Activated CD4-positive, alpha-beta memory T cell treated with anti-CD3 and anti-CD28 coated beads for 36 hours (primary cell): ENCODE data around the gene SYT1. TPM values are rescaled to one million over a fixed set of nuclear protein-coding genes. Genes with fewer than 3 reads are reported as not detected.
"Not testable (repeated sequence)": the region's sequence is repeated elsewhere in the genome, so short reads cannot be mapped to it uniquely, and the experiment has no call there.

Experiments
- CTCF ChIA-PET: fragments of 350-600 bp; sonication (Branson Sonifier 250); formaldehyde crosslinking; loops from one replicate; lab custom pipeline; 2021; ENCODE audit warnings: antibody characterized with exemption, inconsistent platforms; lab: Charles Lee
- POLR2A ChIA-PET: fragments of 350-600 bp; sonication (Branson Sonifier 250); formaldehyde crosslinking; loops from one replicate; lab custom pipeline; 2021; ENCODE audit warnings: antibody characterized with exemption; lab: Charles Lee
- DNase-seq: peaks from one replicate; pipeline ENCODE4 v3.0.0-alpha.2; 2020
- H3K27ac Mint-ChIP-seq: one replicate; pipeline ENCODE4 v1.8.0; 2021; ENCODE audit warnings: mixed read lengths
- H3K27me3 Mint-ChIP-seq: one replicate; pipeline ENCODE4 v1.8.0; 2021; ENCODE audit warnings: mixed read lengths
- H3K36me3 Mint-ChIP-seq: one replicate; pipeline ENCODE4 v1.8.0; 2021; ENCODE audit warnings: mixed read lengths
- H3K4me1 Mint-ChIP-seq: one replicate; pipeline ENCODE4 v1.8.0; 2021; ENCODE audit warnings: low read depth, mixed read lengths
- H3K4me3 Mint-ChIP-seq: one replicate; pipeline ENCODE4 v1.8.0; 2021; ENCODE audit warnings: mild to moderate bottlenecking, mixed read lengths
- H3K9me3 Mint-ChIP-seq: one replicate; pipeline ENCODE4 v1.8.0; 2021; ENCODE audit warnings: mixed read lengths
- intact Hi-C: fragments of 100-400 bp; cut with micrococcal nuclease; formaldehyde crosslinking; loops from one replicate; pipeline ENCODE4 v1.15.1; 2023
- total RNA-seq, 2 experiments: library from RNA; stranded (reverse); gene quantifications; one replicate each; pipeline ENCODE4 v1.2.3, GENCODE V29; 2021

The SYT1 gene
- total RNA-seq, 2 experiments from 2014 or later = not detected

DNA sequence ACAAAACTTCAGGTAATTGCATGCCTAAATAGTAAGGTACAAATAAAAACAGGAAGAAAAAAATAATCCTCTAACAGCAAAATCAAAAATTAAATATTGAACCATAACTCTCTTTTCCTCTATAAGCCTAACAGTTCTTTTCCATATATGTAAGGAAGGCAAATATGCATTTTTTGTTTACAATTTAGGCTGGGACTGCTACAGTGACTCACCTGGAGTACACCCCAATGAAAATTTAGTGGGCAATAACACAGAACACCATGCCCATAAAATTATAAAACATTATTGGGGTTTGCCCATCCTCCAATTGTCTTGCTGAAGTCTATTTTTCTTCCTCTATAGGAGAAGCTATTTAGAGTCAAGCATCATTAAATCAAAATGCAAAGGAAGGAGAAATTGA lies 549.2 kb downstream of the SYT1 start:
- Mint-ChIP-seq H3K27ac (no peak overlapping the region), H3K27me3 (no peaks in the 10 kb centered on the region), H3K4me1 (no peaks in the 10 kb centered on the region), H3K4me3 (no peak overlapping the region), H3K9me3 (no peaks in the 10 kb centered on the region), H3K36me3 (no peaks in the 10 kb centered on the region)
- no peak for DNase-seq
- CTCF ChIA-PET = no interaction called here
- POLR2A ChIA-PET = no interaction called here
- intact Hi-C loops = no loop called here

DNA sequence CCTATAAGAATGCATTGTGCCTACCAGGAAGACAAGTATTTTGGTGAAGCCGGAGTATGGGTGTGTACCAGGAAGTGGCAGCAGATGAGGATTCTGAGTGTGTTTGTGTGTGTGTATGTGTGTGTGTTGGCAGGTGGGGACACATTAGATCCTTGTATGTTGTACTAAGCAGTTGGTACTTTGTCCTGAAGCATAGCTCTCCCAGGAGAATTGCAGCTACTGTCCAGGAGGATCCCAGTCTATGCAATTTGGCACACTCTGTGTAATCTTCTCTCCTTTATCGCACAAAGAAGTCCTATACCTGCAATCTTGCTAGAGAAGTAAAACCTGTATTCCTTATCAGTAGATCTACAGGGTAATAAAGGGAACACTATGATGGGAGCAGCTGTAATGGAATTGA lies 549.7 kb downstream of the SYT1 start:
- intact Hi-C loops = no loop called here
- CTCF ChIA-PET = no interaction called here
- POLR2A ChIA-PET = no interaction called here
- Mint-ChIP-seq H3K9me3 (no peaks in the 10 kb centered on the region), H3K4me1 (no peaks in the 10 kb centered on the region), H3K4me3 (no peak overlapping the region), H3K36me3 (no peaks in the 10 kb centered on the region), H3K27ac (no peak overlapping the region), H3K27me3 (no peaks in the 10 kb centered on the region)
- no peak for DNase-seq

DNA sequence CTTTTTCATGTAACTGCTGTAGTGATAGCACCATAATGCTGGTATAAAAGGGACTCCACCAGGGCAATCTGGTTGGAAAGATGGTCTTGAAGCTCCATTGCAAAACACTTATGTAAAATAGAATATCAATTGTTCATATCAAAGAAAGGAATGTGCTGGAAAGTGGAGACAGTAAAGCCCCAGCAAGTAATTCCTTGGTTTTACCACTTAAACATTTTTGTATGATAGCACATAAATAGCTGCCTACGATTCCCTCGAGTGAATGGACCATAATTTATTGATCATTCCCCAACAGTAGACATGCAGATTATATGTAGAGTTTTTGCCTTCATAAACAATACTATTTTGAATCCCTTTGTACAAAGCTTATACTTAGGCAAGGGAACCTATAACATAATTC lies 550.7 kb downstream of the SYT1 start:
- intact Hi-C loops = no loop called here
- H3K4me3 Mint-ChIP-seq = no peak overlapping the region
- ChIA-PET CTCF (no interaction called here), POLR2A (no interaction called here)
- H3K9me3 Mint-ChIP-seq = no peaks in the 10 kb centered on the region
- DNase-seq = no peak
- no peaks in the 10 kb centered on the region for H3K4me1 Mint-ChIP-seq
- no peak overlapping the region for H3K27ac Mint-ChIP-seq
- H3K36me3 Mint-ChIP-seq = no peaks in the 10 kb centered on the region
- no peaks in the 10 kb centered on the region for H3K27me3 Mint-ChIP-seq

DNA sequence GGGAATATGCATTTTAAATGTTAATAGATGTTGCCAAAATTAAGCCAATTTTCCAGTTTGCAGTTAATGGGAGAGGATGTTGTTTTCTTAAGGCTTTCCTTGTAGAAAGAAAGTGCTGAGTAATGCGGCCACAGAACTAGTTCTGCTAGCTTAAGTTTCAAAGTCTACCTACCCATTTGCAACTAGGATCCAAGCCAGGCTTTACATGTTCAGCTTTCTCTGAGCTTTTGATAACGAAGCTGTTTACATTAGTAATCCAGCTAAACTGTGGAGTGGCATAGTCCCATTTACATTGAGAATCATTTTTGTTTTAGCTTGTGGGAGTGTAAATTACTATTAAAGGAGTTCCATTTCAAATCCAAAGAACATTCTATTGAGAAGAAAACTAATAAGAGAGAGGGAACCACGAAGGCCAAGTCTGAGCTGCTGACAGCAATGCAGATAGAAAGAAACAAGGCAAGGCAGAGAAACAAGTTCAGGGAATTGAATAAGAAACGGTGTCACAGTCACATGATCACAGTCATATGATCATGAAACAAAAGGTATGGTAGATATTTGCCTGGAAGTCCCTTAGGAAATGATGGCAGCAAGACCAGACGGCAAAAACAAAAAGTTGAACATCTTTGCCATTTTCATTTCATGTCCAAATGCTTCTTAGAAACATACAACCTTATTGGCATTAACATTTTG lies 551.3 kb downstream of the SYT1 start:
- ChIA-PET POLR2A (no interaction called here), CTCF (no interaction called here)
- Mint-ChIP-seq H3K9me3 (no peaks in the 10 kb centered on the region), H3K36me3 (no peaks in the 10 kb centered on the region), H3K27me3 (no peaks in the 10 kb centered on the region), H3K4me1 (no peaks in the 10 kb centered on the region), H3K4me3 (no peak overlapping the region), H3K27ac (no peak overlapping the region)
- intact Hi-C loops = no loop called here
- no peak for DNase-seq

DNA sequence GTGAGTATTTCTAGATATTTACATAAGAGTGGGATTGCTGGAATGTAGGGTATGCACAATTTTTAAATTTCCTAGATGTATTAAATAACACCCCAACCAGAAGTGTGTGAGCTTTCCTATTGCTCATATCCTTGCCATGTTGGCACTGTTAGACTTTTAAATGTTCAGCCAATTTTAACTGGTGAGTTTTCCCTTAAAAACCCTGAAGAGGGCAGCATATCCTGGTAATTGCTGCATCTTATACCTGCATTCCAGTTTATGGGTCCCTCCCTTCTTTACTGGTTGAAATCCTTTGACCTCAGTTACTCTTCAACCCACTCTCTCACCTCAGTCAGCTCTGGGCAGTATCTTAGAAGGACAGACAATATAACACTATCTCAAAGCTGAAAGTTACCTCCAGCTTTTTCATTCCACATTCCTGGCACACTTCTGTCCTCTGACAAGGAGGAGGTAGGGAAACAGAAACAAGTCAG lies 555.6 kb downstream of the SYT1 start:
- Mint-ChIP-seq H3K27me3 (no peaks in the 10 kb centered on the region), H3K4me1 (no peaks in the 10 kb centered on the region), H3K4me3 (no peak overlapping the region), H3K27ac (no peak overlapping the region), H3K36me3 (no peaks in the 10 kb centered on the region), H3K9me3 (no peaks in the 10 kb centered on the region)
- CTCF ChIA-PET = no interaction called here
- DNase-seq = no peak
- intact Hi-C loops = loop anchor here (5.0 kb wide), 1 partner anchor 317 kb away; no protein-coding TSS in a partner anchor
- POLR2A ChIA-PET = no interaction called here

DNA sequence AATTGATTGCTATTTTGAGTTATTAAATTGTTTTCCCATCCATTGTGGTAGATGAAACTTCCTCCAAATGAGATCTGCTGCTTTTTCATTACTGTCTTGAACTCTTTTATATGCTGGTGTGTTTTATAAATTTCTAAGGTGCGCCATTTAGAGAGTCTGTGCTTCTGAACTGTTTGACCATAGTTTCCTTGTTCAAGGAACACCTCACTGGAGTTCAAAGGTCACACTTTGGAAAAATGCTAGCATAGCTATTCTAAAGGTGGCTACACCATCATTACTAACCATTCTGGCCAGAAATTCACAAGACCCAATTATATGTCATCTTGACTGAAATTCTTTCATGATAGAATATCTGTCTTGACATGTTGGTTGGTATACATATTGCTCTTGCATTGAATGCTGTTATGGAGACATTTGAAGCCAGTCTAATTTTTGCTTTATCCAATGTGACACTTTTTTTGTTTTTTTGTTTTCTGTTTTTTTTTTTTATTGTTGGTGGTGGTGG lies 556.7 kb downstream of the SYT1 start:
- no peak overlapping the region for H3K27ac Mint-ChIP-seq
- H3K36me3 Mint-ChIP-seq = no peaks in the 10 kb centered on the region
- H3K4me1 Mint-ChIP-seq = no peaks in the 10 kb centered on the region
- H3K9me3 Mint-ChIP-seq = no peaks in the 10 kb centered on the region
- intact Hi-C loops = loop anchor here (5.0 kb wide), 1 partner anchor 316 kb away; no protein-coding TSS in a partner anchor
- no peak for DNase-seq
- ChIA-PET CTCF (no interaction called here), POLR2A (no interaction called here)
- H3K27me3 Mint-ChIP-seq = no peaks in the 10 kb centered on the region
- H3K4me3 Mint-ChIP-seq = no peak overlapping the region

DNA sequence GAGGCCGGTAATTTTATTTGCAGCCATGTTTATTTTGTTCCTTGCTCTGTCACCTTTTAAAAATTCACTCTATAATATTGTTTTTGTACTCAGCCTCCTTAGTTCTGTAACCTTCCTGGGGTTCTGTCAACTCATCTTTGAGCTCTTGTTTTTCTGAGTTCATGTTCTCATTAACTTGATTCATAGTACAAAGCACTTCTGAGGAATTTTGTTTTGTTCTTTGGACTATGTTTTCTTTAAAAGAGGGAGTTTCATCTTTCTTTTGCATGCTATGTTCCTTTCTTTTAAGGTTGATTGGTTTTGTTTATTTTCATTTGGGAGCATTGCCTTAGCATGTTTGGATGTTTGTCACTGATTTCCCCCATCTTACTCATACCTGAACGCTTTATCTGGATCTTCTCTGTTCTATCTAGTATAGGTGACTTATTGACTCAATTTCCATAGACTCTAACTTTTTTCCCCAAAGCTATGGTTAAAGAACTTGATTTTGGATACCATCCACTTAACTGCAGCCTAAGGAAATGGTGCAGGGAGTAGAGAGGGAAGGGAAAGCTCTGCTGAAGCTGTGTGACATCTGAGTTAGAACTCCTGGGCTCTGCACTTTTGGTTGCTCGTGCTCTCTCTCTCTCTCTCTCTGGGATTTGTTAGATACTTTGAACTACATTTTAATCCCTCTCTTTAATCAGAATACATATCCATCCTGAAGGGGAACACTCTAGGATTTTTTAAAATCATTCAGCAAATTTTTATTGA lies 557.7 kb downstream of the SYT1 start:
- Mint-ChIP-seq H3K27me3 (no peaks in the 10 kb centered on the region), H3K36me3 (no peaks in the 10 kb centered on the region), H3K9me3 (no peaks in the 10 kb centered on the region), H3K4me3 (no peak overlapping the region), H3K27ac (no peak overlapping the region), H3K4me1 (no peaks in the 10 kb centered on the region)
- intact Hi-C loops = loop anchor here (5.0 kb wide), 1 partner anchor 315 kb away; no protein-coding TSS in a partner anchor
- DNase-seq = no peak
- POLR2A ChIA-PET = no interaction called here
- CTCF ChIA-PET = no interaction called here

DNA sequence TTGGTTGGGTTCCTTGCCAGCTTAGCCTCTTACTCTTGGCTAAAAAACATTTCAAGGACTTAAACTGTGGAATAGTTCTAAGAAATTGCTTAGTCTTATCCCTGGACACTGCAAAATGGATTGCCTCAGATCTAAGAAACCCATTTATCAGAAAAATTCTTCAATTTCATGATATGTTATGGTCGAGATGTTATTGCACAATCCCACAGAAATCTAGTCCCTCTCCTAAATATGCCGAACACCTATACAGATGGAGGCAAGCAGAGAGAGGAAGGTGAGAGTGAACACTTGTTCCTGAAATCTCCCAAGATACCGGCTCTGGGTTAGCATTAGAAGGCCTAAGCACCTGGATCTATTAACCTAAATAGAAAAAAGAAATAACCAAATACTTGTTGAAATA lies 559.0 kb downstream of the SYT1 start:
- CTCF ChIA-PET = no interaction called here
- Mint-ChIP-seq H3K9me3 (no peaks in the 10 kb centered on the region), H3K4me1 (no peaks in the 10 kb centered on the region), H3K27ac (no peak overlapping the region), H3K4me3 (no peak overlapping the region), H3K27me3 (no peaks in the 10 kb centered on the region), H3K36me3 (no peaks in the 10 kb centered on the region)
- no peak for DNase-seq
- POLR2A ChIA-PET = no interaction called here
- intact Hi-C loops = loop anchor here (5.0 kb wide), 1 partner anchor 314 kb away; no protein-coding TSS in a partner anchor

DNA sequence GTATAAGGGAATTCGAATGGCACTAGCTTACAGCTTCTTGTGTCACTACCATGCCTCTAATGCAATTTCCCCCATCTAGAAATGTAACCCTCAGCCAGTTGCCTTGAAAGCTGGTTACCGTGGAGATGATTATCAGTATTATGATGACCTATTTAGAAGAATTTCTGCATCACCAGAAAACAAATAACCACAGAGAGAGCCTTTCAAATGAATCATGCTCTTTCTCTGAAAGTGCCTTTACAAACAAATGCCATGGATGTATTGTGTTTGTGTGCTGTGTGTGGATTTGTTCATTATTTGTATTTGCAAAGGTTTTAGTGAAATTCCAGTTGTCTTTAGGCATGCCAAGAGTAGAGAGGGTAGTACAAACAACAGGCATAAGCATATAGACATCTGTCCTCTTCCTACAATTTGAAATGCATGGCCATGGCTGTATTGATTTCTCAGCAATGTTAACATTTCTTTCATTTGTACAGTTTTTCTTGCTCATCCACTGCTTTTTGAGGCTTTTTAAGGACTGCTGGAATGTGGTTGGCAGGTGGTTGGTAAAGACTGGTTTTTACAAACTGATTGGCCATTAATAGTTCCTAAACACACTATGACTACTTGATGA lies 559.6 kb downstream of the SYT1 start:
- no peaks in the 10 kb centered on the region for H3K4me1 Mint-ChIP-seq
- no peak for DNase-seq
- no peak overlapping the region for H3K4me3 Mint-ChIP-seq
- no peaks in the 10 kb centered on the region for H3K9me3 Mint-ChIP-seq
- CTCF ChIA-PET = no interaction called here
- no peak overlapping the region for H3K27ac Mint-ChIP-seq
- H3K36me3 Mint-ChIP-seq = no peaks in the 10 kb centered on the region
- POLR2A ChIA-PET = no interaction called here
- intact Hi-C loops = loop anchor here (5.0 kb wide), 1 partner anchor 313 kb away; no protein-coding TSS in a partner anchor
- no peaks in the 10 kb centered on the region for H3K27me3 Mint-ChIP-seq

DNA sequence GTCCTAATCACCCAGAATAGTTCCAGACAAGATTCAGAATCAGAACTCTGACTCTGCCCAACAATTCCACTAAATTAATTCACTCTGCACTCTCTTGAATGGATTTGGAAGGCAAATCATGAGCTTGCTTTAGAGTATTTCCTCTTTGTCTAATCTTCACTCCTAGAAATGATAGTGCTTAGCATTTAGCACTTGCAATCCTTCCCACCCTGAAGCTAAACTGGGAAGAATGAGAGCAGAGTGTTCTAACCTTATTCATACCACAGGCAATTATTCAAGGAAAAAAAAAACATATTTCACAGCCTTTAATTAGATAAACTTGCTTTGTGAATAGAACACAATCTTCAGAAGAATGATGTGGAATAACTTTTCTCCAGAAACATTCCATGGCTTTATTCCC lies 561.5 kb downstream of the SYT1 start:
- no peaks in the 10 kb centered on the region for H3K27me3 Mint-ChIP-seq
- no peak overlapping the region for H3K27ac Mint-ChIP-seq
- H3K9me3 Mint-ChIP-seq = no peaks in the 10 kb centered on the region
- intact Hi-C loops = no loop called here
- ChIA-PET CTCF (interaction anchor here (0.7 kb wide), 1 partner anchor 264 kb away, joined by 3 read pairs; no protein-coding TSS in a partner anchor), POLR2A (no interaction called here)
- no peak for DNase-seq
- H3K4me3 Mint-ChIP-seq = no peak overlapping the region
- H3K4me1 Mint-ChIP-seq = no peaks in the 10 kb centered on the region
- no peaks in the 10 kb centered on the region for H3K36me3 Mint-ChIP-seq

DNA sequence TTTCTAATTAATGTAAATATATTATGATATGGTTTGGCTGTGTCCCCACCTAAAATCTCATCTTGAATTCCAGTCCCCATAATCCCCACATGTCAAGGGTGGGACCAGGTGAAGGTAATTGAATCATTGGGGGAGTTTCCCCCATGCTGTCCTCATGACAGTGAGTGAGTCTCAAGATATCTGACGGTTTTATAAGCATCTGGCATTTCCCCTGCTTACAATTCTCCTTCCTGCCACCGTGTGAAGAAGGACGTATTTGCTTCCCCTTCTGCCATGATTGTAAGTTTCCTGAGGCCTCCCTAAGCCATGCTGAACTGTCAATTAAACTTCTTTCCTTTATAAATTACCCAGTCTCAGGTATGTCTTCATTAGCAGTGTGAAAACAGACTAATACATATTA lies 562.2 kb downstream of the SYT1 start:
- H3K4me3 Mint-ChIP-seq, intact Hi-C loops, H3K27ac Mint-ChIP-seq, CTCF ChIA-PET, POLR2A ChIA-PET, H3K27me3 Mint-ChIP-seq, H3K4me1 Mint-ChIP-seq, H3K36me3 Mint-ChIP-seq, H3K9me3 Mint-ChIP-seq, DNase-seq: not testable (repeated sequence)

DNA sequence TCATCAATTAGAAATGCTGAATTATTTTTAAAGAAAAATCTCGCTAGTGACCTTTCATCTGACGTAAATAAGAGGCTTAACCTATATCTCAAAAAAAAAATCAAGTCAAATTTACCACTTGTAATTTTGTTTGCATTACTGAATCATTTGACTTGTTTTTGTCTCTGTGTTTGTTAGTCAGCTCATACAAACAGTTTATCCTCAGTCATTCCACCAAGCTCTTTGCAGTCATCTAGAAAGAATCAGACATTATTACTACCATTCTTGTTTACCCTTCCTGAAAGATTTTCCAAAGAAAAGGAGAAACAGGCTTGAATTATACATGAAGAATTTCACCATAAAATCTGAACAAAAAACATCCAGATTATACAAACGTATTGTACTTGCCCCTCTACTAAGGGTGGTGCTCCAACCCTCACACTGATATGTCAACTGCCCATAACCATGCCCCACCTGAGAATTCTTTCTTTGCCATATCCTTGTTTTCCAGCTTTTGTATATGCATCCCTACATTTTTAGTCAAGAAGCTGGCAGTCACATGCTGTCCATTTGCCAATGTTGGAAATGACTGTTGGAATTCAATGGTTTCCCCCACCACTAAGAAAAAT lies 569.0 kb downstream of the SYT1 start:
- no peak for DNase-seq
- no peaks in the 10 kb centered on the region for H3K9me3 Mint-ChIP-seq
- no peak overlapping the region for H3K27ac Mint-ChIP-seq
- CTCF ChIA-PET = no interaction called here
- intact Hi-C loops = no loop called here
- POLR2A ChIA-PET = no interaction called here
- H3K4me1 Mint-ChIP-seq = no peaks in the 10 kb centered on the region
- H3K36me3 Mint-ChIP-seq = no peaks in the 10 kb centered on the region
- H3K27me3 Mint-ChIP-seq = no peaks in the 10 kb centered on the region
- H3K4me3 Mint-ChIP-seq = no peak overlapping the region
